GM21423 (cell line): Measurements from ENCODE around the gene USH2A.
A peak's percentile ranks its signal among the peaks of the same experiment; 100 is the strongest.

ENCODE experiments used
- ATAC-seq: cut with Tn5 transposase; IDR thresholded peaks from one replicate; pipeline ENCODE4 v1.9.1; 2021; ENCODE audit warnings: mild to moderate bottlenecking, moderate library complexity; ENCODE audit not compliant: unreplicated experiment

USH2A gene

GRCh38 chr1:215617979-215618378, 805.3 kb downstream of the USH2A start:
- ATAC-seq = peak; percentile 50

GRCh38 chr1:215612391-215612790, 810.9 kb downstream of the USH2A start:
- no peak for ATAC-seq

- ATAC-seq = no peak
These were observed 814.6 kb downstream of the USH2A start for GRCh38 chr1:215608646-215609045.

GRCh38 chr1:215607412-215607811, 815.8 kb downstream of the USH2A start:
- ATAC-seq = no peak

- ATAC-seq = no peak
These were observed 816.6 kb downstream of the USH2A start for GRCh38 chr1:215606564-215607168.

- no peak for ATAC-seq
These were observed 817.2 kb downstream of the USH2A start for GRCh38 chr1:215606036-215606435.

GRCh38 chr1:215605011-215605621, 818.1 kb downstream of the USH2A start:
- no peak for ATAC-seq

GRCh38 chr1:215603319-215603718, 819.9 kb downstream of the USH2A start:
- ATAC-seq = no peak

- ATAC-seq = no peak
These were observed 822.0 kb downstream of the USH2A start for GRCh38 chr1:215601276-215601675.

- ATAC-seq = no peak
These were observed 822.4 kb downstream of the USH2A start for GRCh38 chr1:215600867-215601266.

GRCh38 chr1:215600258-215600792, 822.9 kb downstream of the USH2A start:
- no peak for ATAC-seq

GRCh38 chr1:215599418-215600074, 823.7 kb downstream of the USH2A start:
- no peak for ATAC-seq

- no peak for ATAC-seq
These were observed 825.3 kb downstream of the USH2A start for GRCh38 chr1:215597961-215598360.

GRCh38 chr1:215595231-215595630, 828.0 kb downstream of the USH2A start:
- ATAC-seq = no peak

- no peak for ATAC-seq
These were observed 828.6 kb downstream of the USH2A start for GRCh38 chr1:215594640-215595039.

GRCh38 chr1:215590779-215591491, 832.3 kb downstream of the USH2A start:
- ATAC-seq = no peak

- no peak for ATAC-seq
These were observed 833.4 kb downstream of the USH2A start for GRCh38 chr1:215589650-215590435.

- peak; percentile 54 for ATAC-seq
These were observed 838.9 kb downstream of the USH2A start for GRCh38 chr1:215584389-215584788.

- peak; percentile 42 for ATAC-seq
These were observed 840.0 kb downstream of the USH2A start for GRCh38 chr1:215583185-215583749.

GRCh38 chr1:215581896-215582295, 841.4 kb downstream of the USH2A start:
- ATAC-seq = no peak
